ENCODE measurements around the gene SLIT1.

GRCh38 chr10:97135464-97135863 lies 50.3 kb downstream of the SLIT1 start:
- TF ChIP-seq, protein P1, sequence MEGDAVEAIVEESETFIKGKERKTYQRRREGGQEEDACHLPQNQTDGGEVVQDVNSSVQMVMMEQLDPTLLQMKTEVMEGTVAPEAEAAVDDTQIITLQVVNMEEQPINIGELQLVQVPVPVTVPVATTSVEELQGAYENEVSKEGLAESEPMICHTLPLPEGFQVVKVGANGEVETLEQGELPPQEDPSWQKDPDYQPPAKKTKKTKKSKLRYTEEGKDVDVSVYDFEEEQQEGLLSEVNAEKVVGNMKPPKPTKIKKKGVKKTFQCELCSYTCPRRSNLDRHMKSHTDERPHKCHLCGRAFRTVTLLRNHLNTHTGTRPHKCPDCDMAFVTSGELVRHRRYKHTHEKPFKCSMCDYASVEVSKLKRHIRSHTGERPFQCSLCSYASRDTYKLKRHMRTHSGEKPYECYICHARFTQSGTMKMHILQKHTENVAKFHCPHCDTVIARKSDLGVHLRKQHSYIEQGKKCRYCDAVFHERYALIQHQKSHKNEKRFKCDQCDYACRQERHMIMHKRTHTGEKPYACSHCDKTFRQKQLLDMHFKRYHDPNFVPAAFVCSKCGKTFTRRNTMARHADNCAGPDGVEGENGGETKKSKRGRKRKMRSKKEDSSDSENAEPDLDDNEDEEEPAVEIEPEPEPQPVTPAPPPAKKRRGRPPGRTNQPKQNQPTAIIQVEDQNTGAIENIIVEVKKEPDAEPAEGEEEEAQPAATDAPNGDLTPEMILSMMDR (conservative IDR thresholded peaks at IDR 0.05): no peak
- TF ChIP-seq ZFX (IDR thresholded peaks at IDR 0.05): no peak

Measured in C4-2B (cell line).